Lower leg skin (tissue), 3 donors: ENCODE measurements around the gene UBA6.

Experiments used
- POLR2A ChIP-seq, 2 donors: fragments of 450-650 bp; IDR thresholded peaks; one replicate each; pipeline ENCODE4 v1.6.1; 2016 to 2017; ENCODE audit warnings: antibody characterized with exemption in 2 of 2, mild to moderate bottlenecking in 1 of 2, moderate library complexity in 1 of 2
- TF ChIP-seq, protein P1 (sequence below), 3 donors: fragments of 450-650 bp; IDR thresholded peaks; one replicate each; pipeline ENCODE4 v1.5.1; 2016; ENCODE audit warnings: antibody characterized with exemption in 3 of 3, mild to moderate bottlenecking in 3 of 3, moderate library complexity in 2 of 3

DNA sequence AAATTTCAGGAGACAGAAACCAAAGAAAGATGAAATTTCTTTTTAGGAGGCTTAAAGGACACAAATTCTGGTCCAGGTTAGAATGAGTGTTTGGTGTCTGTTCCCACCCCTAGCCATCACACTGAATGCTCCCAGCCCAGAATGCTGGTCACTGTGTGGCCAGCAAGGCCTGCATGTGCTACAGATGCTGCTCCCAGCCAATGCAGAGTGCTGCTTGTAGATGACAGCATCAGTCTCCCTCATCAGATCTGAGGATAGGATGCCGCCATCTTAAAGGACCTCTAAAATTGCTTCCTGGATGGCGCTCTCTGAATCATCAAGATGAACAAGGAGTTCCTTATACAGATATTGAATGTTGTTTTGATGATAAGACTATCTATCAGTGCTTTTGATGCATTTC is 17.9 kb upstream of the UBA6 start:
- TF ChIP-seq, protein P1, sequence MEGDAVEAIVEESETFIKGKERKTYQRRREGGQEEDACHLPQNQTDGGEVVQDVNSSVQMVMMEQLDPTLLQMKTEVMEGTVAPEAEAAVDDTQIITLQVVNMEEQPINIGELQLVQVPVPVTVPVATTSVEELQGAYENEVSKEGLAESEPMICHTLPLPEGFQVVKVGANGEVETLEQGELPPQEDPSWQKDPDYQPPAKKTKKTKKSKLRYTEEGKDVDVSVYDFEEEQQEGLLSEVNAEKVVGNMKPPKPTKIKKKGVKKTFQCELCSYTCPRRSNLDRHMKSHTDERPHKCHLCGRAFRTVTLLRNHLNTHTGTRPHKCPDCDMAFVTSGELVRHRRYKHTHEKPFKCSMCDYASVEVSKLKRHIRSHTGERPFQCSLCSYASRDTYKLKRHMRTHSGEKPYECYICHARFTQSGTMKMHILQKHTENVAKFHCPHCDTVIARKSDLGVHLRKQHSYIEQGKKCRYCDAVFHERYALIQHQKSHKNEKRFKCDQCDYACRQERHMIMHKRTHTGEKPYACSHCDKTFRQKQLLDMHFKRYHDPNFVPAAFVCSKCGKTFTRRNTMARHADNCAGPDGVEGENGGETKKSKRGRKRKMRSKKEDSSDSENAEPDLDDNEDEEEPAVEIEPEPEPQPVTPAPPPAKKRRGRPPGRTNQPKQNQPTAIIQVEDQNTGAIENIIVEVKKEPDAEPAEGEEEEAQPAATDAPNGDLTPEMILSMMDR (IDR thresholded peaks at IDR 0.05): no peak
- no peak for TF ChIP-seq POLR2A (IDR thresholded peaks at IDR 0.05)
